ENCODE data around the gene SVOPL. TPM values are rescaled to one million over a fixed set of nuclear protein-coding genes. Genes with fewer than 3 reads are reported as not detected.
A peak's percentile ranks its signal among the peaks of the same experiment; 100 is the strongest.

SVOPL gene
- total and polyA plus RNA-seq, 9 of the 15 experiments (the other 6 are each of a cell fraction or from before 2014, with no cell fraction given): 0.13 to 0.42 (median 0.20) TPM; not detected in 6

- TF ChIP-seq ZNF407 (IDR thresholded peaks at IDR 0.05; ENCODE audit: low read depth): no peak
- no peak for TF ChIP-seq CEBPZ (IDR thresholded peaks at IDR 0.05; ENCODE audit: borderline replicate concordance, low read depth, low read length)
- no peak for TF ChIP-seq HIVEP1 (CRISPR knock-in tag; IDR thresholded peaks at IDR 0.05)
- TF ChIP-seq THRA (IDR thresholded peaks at IDR 0.05): no peak
- no peak for TF ChIP-seq NFE2L1 (tag; IDR thresholded peaks at IDR 0.05; ENCODE audit: borderline replicate concordance, low read depth)
- 0 out of 4 replicates have a peak, but pooled peaks of 1 of the 2 experiments have one; percentile 32 for TF ChIP-seq MAZ (CRISPR knock-in tag; conservative IDR thresholded peaks at IDR 0.05 in 1 of 2, IDR thresholded peaks at IDR 0.05 in 1 of 2)
- TF ChIP-seq ATF6 (CRISPR knock-in tag; IDR thresholded peaks at IDR 0.05): no peak
- 0 out of 2 replicates have a peak, but pooled peaks have one; percentile 15 for TF ChIP-seq ATF4 (CRISPR knock-in tag; IDR thresholded peaks at IDR 0.05)
- no peak for TF ChIP-seq NCOA2 (IDR thresholded peaks at IDR 0.05; ENCODE audit: partially characterized antibody in 2 of 2)
- no peak for TF ChIP-seq E2F3 (CRISPR knock-in tag; IDR thresholded peaks at IDR 0.05)
Observed at GRCh38 chr7:138665669-138666140, 35.5 kb downstream of the SVOPL start (continued).

Measured in K562 (cell line).